ENCODE data around the gene ZNF516.

GRCh38 chr18:76328140-76328539 is 166.9 kb downstream of the ZNF516 start:
- no peak for TF ChIP-seq CTCF (IDR thresholded peaks at IDR 0.05)
- no peak for TF ChIP-seq POLR2A (IDR thresholded peaks at IDR 0.05)
